Lung microvascular endothelial cell (primary cell): ENCODE measurements around the gene ANKRD29. TPM values are rescaled to one million over a fixed set of nuclear protein-coding genes. Genes with fewer than 3 reads are reported as not detected.
"Not testable (repeated sequence)": the region's sequence is repeated elsewhere in the genome, so short reads cannot be mapped to it uniquely, and the experiment has no call there.

ENCODE experiments used
- DNase-seq, 2 donors: peaks; one replicate each; pipeline versions ENCODE4 v3.0.0 to v3.0.0-alpha.2; 2010; ENCODE audit warnings: low read depth in 2 of 2
- total RNA-seq: library from RNA; depleted of rRNA; stranded (reverse); fragments of >200 nt; gene quantifications from 2 replicates; pipeline ENCODE4 v1.2.1, GENCODE V29; 2014

ANKRD29 gene
- total RNA-seq, 1 donor from 2014 or later = 0.79 TPM

DNA sequence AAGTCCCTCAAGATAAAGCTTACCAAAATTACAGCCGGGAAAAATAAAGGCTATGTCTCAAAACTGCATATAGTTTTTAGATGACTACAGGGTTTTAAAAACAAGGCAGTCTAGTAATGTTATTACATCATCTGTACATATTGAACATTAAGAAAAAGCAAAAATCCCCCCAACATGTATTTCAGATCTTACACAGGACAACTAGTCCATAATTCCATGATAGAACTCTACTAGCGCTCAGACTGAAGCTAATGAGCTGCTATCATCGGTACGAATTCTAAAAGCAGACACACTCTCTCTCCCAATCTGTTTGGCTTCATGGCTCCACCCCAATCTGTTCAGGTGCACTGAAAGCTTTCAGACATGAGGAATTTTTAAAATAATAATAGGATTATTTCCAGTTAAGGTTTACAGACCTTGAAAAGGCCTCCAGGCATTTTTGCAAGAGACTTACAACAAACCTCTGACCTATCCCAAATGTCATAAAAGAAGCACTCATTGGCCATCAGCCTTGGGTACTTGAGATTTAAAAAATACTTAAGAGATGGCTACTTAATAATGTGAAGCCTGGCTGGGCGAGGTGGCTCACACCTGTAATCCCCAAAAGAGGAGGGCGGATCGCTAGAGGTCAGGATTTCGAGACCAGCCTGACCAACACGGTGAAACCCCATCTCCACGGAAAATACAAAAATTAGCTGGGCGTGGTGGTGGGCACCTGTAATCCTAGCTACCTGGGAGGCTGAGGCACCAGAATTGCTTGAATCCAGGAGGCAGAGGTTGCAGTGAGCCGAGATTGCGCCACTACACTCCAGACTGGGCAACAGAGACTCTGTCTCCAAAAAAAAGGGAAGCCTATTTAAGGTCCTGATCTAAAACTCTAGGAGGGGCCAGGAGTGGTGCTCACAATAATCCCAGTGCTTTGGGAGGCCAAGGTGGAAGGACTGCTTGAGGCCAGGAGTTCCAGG is 78.4 kb downstream of the ANKRD29 start:
- no peak for DNase-seq

DNA sequence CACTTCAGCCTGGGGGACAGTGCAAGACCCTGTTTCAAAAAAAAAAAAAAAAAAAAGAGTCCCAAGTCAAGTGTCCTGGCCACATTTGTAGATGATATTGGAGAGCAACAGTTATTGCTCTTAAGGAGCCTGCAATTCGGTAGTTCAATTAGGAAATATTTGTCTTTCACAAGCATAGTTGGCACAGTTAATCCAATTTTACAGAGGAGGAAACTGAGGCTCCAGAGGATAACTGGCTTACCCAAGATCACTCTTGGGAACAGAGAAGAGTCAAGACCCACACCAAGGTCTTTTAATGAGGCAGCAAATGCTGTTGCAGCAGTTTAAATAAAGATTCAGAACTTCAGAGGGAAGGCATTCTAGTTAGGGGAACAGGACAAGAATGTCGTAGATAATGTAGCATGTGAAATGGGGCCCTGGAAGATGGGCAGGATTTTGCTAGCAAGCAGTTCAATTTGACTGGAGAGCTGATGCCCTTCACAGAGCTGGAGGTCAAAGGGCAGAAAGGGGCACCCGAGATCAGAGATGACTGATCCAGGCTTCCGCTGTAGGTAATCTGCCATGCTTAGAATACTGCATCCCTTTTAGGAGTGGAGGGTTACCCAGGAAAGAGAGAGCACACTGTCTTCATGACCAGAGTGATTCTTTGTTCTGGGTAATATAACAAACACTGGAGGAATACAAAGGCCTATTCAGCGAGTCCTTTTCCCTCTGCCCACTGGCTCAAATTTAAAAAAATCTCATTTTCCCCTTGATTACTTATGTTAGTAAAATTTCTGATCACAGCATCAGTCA is 79.4 kb downstream of the ANKRD29 start:
- DNase-seq = no peak

GRCh38 chr18:23580677-23581367 is 81.9 kb downstream of the ANKRD29 start:
- no peak for DNase-seq

DNA sequence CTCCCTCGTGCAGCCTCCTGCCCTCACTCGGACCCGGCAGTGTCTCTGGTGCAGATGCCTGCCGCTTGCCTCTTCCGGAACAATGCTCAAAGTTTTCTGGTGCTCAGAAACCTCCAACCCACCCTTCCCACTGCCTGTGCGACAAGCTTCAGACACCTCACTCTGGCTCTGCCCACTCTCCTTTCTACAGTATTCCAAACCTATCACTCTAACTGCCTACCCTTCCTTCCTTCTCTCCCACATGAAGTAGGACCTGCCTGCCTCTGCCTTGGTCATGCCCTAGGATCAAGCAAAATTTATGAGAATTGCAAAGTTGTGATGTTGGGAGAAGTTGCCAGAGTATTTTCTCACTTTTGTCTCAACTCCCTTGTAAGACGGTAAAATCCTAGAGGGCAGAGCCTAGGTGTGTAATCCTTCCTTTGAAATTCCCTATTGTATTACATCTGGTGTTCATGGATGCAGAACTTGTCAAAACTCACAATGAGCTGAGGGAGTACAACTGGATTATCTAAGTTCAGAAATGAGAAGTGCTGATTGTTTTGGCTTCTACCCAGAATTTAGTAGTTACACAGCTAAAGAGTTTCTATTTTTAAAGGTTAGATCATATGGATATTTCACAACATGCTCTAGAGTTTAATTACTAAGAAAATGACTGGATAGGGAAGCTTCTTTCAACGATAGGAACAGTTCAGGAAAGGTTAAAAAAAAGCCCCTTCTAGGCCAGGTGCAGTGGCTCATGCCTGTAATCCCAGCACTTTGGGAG is 83.6 kb downstream of the ANKRD29 start:
- DNase-seq = peak; percentile 19 to 57

- DNase-seq = no peak
These were observed 84.5 kb downstream of the ANKRD29 start for GRCh38 chr18:23578067-23578701.

DNA sequence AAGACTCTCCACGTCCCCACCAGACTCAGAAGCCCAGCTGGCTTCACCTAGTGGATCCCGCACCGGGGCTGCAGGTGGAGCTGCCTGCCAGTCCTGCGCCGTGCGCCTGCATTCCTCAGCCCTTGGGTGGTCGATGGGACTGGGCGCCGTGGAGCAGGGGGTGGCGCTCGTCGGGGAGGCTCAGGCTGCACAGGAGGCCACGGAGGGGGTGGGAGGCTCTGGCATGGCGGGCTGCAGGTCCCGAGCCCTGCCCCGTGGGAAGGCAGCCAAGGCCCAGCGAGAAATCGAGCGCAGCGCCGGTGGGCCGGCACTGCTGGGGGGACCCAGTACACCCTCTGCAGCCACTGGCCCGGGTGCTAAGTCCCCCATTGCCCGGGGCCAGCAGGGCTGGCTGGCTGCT is 85.2 kb downstream of the ANKRD29 start:
- DNase-seq = not testable (repeated sequence)

DNA sequence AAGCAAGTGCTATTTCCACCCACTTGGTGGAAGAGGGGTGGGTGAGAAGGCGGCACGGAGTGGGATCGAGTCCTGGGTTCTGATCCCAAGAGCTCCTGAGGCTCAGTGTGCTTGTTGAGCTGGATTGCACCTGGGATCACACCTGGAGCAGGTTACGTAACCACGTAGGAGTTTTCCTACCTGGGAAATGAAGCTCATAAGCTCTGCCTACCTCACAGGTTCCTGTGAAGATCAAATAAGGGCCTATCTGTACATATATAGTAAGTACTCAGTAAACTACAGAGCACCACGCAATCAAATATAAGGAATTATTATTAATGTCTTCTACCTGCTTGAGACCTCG is 87.4 kb downstream of the ANKRD29 start:
- DNase-seq = no peak

GRCh38 chr18:23574611-23575308 is 88.0 kb downstream of the ANKRD29 start:
- DNase-seq = peak in 1 of 2 donors; percentile 57

DNA sequence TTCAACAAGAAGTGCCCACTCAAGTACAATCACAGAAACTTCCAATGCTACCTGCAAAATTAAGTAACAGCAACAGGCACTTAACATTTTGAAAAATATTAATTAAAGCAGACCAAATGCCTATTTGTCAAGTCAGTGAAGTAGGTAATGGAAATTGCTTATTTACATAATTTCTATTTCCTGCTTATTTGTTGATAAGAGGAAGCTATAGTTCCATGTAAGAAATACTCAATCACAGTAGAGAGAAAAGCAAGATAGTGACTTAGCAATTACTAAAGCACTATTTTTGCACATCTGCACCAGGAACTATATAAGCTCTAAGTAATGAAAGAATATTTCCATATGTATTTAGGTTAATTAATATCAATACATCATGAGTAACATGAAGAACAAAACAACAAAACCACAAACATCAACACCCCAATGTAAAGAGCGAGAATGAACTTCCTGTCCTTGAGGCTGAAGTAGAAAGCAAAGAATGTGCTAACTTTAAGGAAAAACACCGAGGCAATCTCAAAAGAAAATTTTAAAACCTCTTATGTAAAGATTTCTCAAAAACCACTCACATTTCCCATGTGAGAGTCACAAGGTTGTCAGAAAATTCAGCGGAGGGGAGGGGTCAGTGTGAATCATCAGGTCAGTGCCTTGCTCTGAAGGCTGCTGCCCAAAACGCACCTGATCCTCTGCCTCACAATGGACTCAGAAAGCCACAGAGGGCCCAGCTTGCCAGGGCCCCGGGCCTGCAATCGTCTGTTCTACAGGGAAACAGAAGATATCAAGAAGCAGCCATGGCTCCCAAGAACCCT is 88.9 kb downstream of the ANKRD29 start:
- DNase-seq = peak; percentile 62 to 65

- no peak for DNase-seq
These were observed 89.7 kb downstream of the ANKRD29 start for GRCh38 chr18:23573020-23573419.

DNA sequence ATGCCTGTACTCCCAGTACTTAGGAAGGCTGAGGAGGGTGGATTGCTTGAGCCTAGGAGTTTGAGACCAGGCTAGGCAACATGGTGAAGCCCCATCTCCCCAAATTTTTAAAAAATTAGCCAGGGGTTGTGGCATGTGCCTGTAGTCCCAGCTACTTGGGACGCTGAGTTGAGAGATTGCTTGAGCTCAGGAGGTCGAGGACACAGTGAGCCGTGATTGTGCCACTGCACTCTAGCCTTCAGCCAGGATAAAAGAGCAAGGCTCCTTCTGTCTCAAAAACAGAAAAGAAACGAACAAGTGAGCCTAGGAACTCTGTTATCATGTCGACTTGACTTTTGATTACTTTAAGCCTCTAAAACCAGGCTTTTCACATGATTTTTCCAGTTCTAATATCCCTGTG is 90.1 kb downstream of the ANKRD29 start:
- no peak for DNase-seq

GRCh38 chr18:23572012-23572411 is 90.7 kb downstream of the ANKRD29 start:
- DNase-seq = no peak

GRCh38 chr18:23570912-23571504 is 91.7 kb downstream of the ANKRD29 start:
- DNase-seq = no peak

DNA sequence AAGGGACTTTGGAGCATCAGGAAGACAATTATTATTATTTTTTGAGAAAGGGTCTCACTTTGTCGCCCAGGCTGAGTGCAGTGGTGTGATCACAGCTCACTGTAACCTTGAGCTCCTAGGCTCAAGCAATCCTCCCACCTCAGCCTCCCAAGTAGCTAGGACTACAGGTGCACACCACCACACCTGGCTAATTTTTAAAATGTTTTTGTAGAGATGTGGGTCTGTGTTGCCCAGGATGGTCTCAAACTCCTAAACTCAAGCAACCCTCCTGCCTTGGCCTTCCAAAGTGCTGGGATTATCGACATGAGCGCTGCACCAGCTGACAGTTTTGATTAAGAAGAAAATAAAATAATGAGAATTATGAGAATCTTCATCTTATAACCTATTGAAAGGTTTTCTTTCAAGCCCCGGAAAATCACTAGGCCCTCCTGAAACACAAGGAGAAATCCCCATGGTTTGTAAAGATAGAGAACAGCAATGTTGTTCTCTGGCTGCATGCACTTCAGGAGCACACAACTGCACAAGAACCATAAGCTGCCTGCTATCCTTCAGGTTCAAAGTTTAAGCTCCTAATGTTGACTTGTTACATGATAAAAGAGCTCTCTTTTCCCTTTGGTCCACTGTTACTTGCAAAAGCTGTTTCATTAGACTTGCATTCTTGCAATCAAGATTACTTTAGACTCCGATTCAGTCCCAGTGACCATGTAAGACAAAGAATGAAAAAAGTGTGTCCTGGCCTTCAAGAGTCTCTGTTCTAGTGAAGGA is 93.2 kb downstream of the ANKRD29 start:
- DNase-seq = no peak

GRCh38 chr18:23568281-23569138 is 94.2 kb downstream of the ANKRD29 start:
- peak in 1 of 2 donors; percentile 72 for DNase-seq

GRCh38 chr18:23567671-23568070 is 95.0 kb downstream of the ANKRD29 start:
- DNase-seq = no peak

DNA sequence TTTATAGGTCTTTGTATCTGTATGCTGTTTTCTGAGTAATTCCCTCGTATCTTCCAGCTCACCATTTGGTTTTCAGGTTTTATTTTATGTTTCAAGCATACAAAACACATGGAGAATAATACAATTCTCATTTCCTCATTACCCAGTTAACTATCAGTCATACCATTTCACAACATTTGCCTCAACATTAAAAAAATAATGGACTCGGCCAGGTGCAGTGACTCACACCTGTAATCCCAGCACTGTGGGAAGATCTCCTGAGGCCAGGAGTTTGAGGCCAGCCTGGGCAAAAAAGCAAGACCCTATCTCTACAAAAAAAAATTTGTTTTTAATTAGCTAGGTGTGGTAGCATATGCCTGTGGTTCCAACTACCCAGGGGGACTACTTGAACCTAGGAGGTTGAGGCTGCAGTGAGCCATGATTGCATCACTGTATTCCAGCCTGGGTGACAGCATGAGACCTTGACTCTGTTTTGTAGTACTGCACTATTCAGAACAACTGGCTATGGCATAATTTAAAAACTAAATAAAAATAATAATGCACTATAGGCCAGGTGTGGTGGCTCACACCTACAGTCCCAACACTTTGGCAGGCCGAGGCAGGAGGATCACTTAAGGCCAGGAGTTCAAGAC is 96.7 kb downstream of the ANKRD29 start:
- DNase-seq = no peak
